HG03066 (cell line): ENCODE data around the gene BRD9.
"Not testable (repeated sequence)": the region's sequence is repeated elsewhere in the genome, so short reads cannot be mapped to it uniquely, and the experiment has no call there.

Experiments used
- ATAC-seq: cut with Tn5 transposase; IDR thresholded peaks from one replicate; pipeline ENCODE4 v1.9.1; 2021; ENCODE audit warnings: low read depth; ENCODE audit not compliant: unreplicated experiment

Gene BRD9

DNA sequence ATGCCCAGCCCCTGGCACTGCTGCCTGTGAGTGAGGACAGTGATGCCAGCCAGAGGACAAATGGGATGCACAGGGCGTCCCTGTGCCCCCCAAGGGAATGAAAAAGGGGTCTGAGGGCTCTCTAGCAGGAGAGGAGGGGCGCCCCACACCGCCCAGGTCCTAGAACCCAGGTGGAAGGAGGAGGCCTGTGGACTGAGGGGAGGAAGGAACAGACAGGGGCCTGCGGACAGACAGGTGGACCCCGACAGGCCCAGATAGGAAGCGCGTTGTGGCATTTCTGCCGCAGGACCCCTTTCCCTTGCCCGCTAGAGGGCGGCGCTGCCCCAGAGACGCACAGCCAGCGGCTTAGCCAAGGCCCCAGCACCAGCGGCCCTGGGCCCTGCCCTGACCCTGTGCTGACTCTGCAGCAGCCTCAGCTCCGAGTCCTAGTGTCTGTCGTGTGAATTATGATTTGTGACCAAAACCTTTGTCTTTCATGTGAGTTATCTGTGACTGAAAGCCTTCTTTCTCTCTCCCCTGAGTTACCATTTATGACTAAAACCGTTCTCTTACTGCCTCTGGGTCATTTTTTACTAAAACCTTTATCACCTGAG is 30.8 kb upstream of the BRD9 start:
- no peak for ATAC-seq

DNA sequence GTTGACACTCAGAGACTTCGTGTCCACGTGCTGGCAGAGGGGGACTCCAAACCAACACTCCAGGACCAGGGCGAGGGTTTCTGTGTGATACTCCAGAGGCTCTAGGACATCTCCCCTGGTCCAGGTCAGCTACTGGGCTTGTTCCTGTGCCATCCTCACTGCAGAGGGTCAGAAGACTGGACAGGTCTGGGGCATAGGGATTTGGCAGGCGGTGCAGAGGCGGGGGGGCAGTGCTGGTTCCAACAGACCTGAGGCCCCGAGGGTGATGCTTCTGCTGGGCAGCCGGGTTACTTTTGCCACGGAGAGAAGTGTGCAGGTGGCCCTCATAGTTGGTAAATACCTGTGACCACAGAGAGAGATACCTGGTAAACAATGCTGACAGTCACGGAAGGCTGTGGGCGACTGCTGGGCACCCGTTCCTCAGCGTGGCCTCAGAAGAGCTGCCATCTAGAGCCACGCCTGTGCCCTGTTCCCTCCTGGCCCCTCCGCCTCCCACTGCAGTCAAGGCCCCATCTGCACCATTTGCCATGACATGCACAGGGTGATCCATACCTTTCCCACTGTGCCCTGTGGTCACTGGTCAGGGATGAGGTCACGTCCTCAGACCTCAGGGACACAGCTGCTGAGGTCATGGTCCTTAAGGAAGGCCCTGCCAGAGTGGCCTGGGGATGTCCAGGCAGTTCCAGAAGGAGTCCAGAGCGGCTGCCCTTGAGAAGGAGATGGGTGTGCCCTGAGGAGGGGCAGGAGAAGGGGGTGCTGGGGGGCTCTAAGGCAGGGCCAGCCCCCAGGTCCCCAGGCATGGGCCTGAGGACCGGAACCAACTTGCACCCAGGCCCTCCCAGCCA is 30.1 kb upstream of the BRD9 start:
- no peak for ATAC-seq

DNA sequence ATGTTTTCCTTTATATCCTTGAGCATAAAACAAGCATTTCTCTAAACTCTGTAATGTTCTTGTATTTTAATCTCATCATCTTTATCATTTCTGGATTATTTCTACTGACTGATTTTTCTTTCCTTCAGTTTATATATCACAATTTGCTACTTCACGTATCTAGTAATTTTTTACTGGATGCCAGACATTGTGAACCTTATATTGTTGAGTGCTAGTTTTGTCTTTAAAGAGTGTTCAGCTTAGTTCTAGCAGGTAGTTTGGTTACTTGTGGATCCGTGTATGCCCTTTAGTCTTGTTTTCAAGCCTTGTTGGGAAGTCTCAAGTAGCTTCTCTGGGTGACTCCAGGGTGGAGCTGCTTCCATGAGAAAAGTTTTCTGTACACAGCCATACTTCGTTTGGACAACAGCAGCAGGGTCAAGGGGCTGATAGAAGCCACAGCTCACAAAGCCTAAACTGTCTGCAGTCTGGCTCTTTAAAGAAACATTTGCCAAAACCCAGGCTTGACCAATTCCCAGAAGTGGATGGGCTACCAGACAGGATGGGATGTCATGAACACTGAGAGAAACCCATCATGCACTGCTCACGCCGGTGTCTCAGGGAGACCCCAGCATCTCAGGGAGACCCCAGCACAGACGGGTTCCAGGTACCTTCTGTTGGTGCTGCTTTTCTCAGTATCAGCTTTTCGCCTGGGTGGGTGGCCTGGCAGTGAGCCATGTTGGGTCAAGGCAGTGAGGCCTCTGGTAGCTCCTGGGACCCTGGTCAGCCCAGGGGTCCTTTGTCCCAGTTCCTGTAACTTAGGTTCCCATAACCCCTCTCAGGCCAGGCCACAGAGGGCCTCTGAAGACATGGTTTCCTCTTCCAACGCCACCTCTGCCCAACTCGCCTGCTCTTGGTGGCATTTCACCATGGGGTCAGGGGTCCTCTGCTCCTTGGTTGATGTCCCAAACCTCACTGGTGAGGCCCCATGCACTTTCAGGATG is 29.1 kb upstream of the BRD9 start:
- ATAC-seq, result no peak

DNA sequence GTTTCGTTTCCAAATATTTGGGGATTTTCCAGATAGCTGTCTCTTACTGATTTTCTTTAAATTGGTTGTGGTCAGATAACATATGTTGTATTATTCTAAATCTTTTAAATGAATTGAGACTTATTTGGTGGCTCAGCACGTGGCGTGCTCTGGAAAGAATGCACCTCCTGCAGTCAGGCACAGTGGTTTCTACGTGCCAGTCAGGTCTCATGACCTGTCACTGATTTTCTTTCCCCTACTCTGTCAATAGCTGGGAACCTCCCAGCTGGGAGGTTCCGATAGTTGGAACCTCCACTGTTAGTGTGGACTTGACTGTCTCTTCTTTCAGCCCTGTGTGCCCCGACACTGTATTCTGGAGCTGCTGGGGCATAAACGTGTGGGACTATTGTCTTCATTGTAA is 27.7 kb upstream of the BRD9 start:
- no peak for ATAC-seq

DNA sequence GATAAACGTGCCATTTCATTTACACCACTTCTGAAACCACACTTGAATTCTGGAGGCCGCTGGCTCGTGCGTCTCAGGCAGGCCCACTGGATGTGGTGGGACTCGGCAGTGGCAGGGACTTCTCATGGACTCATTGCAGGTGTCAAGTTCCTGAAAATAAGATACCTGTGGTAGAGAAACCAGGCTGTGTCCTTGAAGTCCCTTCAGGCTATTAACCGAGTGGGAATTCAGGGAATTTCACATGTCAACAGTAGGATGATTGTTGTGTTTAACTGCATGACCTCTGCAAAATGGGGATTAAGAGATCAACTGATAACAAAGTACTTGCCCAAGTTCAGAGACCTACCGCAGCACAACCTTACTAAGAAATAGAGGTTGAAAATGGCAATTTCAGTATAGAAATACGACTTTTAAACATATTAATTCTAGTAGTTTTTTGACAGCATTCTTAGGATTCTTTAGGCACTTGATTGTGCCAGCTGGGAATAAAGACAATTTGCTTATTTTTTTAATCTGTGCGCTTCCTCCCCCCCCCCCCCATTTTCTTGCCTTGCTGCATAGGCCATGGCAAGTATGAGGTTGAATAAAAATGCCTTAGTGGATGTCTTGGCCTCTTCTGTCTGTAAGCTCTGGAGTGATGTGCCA is 26.9 kb upstream of the BRD9 start:
- no peak for ATAC-seq

DNA sequence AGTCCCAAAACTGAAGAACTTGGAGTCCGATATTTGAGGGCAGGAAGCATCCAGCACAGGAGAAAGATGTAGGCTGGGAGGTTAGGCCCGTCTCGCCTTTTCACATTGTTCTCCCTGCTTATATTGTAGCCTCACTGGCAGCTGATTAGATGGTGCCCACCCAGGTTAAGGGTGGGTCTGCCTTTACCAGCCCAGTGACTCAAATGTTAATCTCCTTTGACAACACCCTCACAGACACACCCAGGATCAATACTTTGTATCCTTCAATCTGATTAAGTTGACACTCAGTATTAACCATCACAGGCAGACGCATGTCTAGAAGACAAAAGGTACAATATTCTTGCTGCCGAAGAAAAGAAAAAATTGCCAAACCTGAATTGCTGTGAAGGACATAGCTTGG is 26.1 kb upstream of the BRD9 start:
- ATAC-seq, result not testable (repeated sequence)

DNA sequence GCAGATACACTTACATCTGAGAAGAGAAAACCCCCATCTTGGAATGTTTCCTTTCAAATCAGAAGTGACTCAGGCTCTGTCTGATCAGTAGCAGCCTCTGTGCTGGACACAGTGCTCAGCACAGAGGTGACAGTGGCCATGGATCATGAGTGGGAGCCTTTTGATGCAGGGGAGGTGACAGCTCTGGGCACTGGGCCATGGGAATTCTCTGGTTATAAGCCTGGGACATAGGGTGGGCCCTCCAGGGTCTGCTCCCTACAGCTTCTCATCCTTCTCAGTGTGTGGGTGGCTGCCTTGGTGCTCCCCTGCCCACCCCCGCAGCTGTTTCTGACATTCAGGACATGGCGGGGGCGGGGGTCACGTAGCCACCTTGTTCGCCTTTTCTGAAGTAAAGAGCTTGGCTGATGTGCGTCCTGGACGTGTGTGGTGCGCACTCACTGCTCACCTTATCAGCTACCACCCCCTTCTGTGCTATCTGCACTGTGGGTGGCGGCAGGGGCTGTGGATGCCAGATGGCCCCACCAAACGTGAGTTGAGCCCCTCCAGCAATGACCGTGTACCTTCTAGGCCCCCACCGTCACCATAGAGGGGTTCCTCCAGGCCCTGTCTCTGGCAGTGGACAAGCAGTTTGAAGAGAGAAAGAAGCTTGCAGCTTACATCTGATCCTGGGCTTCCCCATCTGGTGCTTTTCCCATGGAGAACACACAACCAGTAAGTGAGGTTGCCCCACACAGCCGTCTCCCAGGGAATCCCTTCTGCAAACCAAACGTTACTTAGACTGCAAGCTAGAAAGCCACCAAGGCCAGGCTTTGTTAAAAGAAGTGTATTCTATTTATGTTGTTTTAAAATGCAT is 24.1 kb upstream of the BRD9 start:
- ATAC-seq, result no peak

DNA sequence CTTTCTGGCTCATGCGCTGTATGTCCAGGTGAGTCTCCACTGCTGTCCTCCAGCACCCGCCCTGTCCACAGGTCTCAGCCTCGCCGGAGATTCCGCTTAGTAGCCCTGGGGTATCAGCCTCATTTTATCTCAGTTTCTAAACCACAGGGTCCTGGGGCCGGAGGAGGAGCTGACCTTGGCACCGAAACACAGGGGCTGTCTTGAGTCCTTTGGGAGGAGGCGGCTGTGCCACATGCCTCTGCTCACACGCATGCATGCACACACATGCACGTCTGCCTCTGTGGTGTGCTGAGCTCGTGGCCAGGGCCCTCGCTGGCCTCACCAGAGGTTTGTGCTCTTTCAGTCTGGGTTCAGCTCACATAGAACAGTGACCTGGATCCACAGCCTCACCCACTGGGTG is 23.3 kb upstream of the BRD9 start:
- no peak for ATAC-seq

DNA sequence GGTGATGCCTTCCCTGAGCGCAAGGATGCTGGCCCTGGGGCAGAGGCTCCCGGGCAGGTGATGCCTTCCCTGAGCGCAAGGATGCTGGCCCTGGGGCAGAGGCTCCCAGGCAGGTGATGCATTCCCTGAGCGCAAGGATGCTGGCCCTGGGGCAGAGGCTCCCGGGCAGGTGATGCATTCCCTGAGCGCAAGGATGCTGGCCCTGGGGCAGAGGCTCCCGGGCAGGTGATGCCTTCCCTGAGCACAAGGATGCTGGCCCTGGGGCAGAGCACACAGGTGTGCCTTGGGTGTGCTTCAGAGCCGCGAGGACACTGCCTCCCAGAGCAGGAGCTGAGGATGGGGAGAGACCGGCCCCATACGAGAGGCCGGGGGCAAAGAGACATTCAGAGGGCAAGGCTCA is 22.7 kb upstream of the BRD9 start:
- not testable (repeated sequence) for ATAC-seq

DNA sequence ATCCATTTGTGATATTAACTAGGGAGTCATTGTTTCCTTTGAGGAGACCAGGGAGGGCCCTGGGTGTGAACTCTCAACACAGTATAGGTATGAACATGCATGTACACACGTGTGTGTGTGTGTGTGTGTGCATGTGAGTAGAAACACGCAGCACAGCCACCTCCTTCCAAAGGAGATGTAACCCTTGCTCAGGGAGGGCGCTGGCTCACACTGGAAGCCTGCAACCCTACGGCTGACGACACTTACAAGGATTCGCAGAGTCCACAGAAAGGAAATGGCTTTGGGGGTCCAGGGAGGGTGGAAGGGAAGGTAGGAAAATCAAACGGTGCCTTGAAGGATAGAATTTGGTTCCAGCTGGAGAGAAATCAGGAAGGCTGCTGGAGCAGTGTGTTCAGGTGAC is 22.0 kb upstream of the BRD9 start:
- ATAC-seq, result no peak

DNA sequence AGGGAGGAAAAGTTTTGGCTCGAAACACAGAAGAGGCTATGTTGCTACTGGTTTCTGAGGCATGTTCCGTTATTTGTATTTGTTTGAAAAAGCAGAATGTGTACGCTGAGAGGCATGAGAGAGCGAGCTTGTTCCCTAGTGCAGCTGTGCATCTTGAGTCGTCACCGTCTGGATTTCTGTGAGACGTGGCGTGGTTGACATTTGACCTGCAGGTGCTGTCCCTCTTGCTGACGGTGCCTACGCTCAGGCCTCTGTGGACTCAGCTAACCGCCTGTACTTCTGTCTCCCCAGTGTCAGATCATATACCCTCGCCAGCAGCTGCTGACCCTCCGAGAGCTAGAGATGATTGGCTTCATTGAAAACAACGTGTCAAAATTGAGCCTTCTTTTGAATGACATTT is 21.6 kb upstream of the BRD9 start:
- ATAC-seq, result no peak

DNA sequence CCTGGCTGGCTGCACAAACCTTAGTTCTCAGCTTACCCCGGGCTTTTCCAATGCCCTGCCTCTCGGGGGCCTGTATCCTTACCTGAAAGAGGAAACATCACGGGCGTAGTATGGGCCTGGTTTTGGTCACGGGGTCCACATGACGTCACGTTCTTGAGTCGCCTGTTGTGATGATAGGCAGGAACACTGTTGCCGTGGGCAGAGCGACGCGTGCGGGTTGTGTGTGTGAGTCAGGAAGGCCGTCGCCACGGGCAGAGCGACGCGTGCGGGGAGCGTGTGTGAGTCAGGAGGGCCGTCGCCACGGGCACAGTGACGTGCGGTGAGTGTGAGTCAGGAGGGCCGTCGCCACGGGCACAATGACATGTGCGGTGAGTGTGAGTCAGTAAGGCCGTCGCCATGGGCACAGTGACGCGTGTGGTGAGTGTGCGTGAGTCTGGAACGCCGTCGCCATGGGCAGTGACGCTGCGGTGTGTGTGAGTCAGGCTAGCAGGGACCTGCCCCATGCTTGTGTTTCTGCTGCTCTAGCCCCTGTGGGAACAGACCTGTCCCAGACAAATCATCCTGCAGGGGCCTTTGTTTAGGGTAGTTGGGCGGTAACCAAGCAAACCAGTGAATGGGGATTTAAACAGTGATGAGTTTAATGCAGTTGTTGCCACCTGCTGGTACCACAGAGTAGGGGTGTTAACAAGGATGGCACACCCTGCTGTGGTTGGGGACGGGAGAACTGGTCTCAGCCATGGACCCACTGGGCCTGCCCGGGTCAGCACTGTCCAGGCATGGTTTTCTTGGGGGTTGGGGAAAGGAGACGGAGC is 19.9 kb upstream of the BRD9 start:
- ATAC-seq, result no peak

DNA sequence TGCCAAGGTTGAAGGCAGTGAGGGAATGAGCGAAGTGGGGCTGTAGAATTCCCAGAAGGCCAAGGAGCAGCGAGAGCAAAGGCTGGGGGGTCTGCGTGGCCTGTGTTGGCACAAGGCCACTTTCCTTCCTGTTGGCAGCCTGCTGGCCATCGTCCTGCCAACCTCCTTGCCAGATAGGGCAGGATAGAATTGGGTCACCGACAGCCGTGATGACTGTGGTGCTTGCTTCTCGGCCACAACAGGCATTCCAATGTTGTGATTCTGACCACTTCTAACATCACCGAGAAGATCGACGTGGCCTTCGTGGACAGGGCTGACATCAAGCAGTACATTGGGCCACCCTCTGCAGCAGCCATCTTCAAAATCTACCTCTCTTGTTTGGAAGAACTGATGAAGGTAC is 19.0 kb upstream of the BRD9 start:
- ATAC-seq, result no peak

DNA sequence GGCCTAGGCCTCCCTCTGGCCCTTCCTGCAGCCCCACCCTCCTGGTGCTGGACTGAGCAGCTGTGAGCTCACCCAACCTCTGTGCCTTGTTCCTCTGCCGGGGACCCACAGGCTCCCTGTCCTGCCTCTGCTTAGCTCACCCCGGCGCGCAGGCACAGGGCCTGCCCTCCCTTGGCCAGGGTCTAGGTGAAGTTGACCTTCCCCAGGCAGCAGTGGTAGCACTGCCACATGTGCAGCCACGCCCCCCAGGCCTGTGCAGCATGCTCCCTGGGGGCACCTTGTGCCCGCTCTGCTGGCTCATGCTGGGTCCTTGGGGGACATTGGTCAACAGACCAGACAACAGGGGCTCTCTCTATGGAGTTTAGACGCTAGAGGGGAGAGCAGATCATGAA is 18.2 kb upstream of the BRD9 start:
- no peak for ATAC-seq

DNA sequence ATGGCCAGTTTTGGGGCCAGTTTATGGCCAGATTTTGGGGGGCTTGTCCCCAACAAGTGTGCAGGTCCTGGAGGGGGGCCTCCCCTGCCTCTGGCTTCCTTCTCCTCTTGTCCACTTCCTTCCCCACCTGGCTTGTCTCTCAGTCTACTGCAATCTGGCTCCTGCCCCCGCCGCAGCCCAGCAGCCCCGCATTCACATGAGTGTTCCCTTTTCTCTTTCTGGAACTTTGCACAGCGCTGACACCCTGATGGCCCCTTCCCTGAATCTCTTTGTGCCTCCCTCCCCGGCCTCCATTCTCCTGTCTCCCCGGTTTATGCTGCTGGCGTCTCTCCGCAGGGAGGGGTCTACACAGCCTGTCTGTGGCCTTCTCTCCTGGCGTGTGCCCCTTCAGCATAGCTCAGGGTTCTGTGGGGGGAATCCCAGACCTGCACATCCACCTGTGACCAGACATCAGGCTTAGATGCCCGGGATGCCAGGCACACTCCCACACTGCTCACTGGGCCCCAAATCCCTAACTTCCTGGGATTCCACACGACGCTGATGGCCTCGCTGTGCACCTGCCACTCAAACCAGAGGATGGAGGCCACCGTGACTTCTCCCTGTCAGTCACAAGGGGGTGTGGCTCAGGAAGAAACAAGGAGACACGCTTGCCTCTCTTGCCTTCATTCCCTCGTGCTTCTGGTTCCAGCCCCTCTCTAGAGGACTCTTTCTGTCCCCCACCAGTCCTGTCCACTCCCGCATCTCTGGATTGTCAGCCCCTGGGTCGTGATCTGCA is 17.6 kb upstream of the BRD9 start:
- no peak for ATAC-seq

DNA sequence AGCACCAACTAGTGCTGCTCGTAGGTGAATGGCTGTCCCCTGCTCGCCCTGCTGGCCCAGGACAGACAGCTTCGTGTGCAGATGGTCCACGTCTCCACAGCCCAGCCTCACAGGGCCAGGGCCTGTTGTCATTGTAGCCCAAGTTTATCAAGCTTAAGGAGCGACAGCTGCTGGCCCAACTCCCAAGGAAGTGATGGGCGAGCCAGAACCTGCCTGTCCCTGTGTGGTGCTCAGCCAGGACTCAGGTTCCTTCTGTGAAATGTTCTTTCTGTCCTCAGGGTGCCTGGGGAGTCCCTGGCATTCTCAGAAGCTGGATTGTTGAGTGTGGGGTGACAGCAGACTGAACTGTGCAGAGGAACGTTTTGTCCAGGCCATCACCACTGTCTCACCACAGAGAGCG is 16.5 kb upstream of the BRD9 start:
- no peak for ATAC-seq

DNA sequence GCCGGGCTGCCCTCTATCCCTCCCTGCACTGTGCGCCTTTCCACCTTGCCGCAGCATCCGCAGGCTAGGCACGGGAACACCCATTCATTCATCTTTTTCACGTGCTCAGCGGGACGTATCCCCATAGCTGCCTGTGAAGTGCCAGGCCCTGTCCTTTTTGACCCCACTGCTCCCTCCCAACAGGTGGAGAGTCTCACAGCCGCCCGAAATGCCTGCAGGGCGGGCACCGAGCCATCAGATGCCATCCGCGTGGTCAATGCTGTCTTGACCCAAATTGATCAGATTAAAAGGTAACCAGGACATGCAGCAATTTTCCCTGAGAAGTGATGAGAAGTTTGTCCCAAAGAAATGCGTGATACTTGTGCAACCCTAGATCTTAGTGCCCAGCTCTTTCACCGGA is 15.6 kb upstream of the BRD9 start:
- ATAC-seq, result no peak

DNA sequence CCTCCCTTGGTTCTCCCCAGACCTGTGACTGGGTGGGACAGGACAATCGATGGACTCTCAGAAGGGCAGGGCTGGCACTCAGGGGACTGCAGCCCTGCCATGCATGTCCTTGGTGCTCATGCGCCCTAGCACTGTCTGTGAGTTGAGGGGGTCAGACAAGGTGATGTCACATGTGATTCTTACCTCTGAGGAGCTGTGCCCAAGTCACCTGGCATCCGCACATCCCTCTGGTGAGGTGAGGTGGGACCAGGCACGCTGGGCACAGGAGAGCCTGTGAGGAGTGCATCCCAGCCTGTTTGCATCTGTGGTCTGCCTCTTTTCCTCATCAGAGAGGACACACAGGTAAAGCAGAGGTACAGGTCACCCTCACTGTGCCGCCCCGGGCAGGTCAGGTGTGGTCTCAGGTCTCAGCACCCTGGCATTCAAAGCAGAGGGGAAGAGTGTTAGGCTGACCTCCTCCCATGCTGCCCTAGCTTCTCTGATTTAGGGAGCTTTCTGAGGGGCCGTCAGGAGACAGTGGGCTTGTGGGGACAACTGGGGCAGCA is 14.8 kb upstream of the BRD9 start:
- no peak for ATAC-seq
